ENCODE results near the gene KRTAP12-1.

GRCh38 chr21:44710294-44710665, 28.3 kb upstream of the KRTAP12-1 start:
- no peak for TF ChIP-seq EZH2 (IDR thresholded peaks at IDR 0.05; ENCODE audit: borderline replicate concordance, low read length)
- TF ChIP-seq CTCF (conservative IDR thresholded peaks at IDR 0.05 in 1 of 2, IDR thresholded peaks at IDR 0.05 in 1 of 2; ENCODE audit: extremely low read depth in 1 of 2, insufficient read depth in 1 of 2, low read depth in 1 of 2, low read length in 2 of 2): no peak
